Right lobe of liver (tissue), 6 donors: Measurements from ENCODE around the gene CREB5. TPM values are rescaled to one million over a fixed set of nuclear protein-coding genes. Genes with fewer than 3 reads are reported as not detected.

Source experiments
- ATAC-seq, 4 donors: fragments of 200-7000 bp; cut with Tn5 transposase; one replicate each; pipeline ENCODE4 v1.9.1; 2020; ENCODE audit warnings: mild to moderate bottlenecking in 4 of 4, moderate library complexity in 4 of 4
- DNase-seq, 3 donors: peaks; one replicate each; pipeline ENCODE4 v3.0.0-alpha.2; 2020
- H3K27ac ChIP-seq, 3 donors: fragments of 200-600 bp; one replicate each; pipeline ENCODE4 v1.8.0; 2022
- H3K27me3 ChIP-seq, 2 donors: fragments of 200-600 bp; one replicate each; pipeline ENCODE4 v1.8.0; 2022
- H3K36me3 ChIP-seq, 4 donors: fragments of 200-600 bp; sonication (generic) in 1 of 4; one replicate each; pipeline versions ENCODE4 v1.5.1 to v1.8.0; 2017 to 2022; ENCODE audit warnings: control low read depth in 1 of 4
- H3K4me1 ChIP-seq, 4 donors: fragments of 200-600 bp; sonication (generic) in 1 of 4; one replicate each; pipeline versions ENCODE4 v1.5.1 to v1.8.0; 2017 to 2022; ENCODE audit warnings: control low read depth in 1 of 4
- H3K4me3 ChIP-seq, 3 donors: fragments of 200-600 bp; one replicate each; pipeline ENCODE4 v1.8.0; 2022
- H3K9me3 ChIP-seq, 4 donors: fragments of 200-600 bp; sonication (generic) in 1 of 4; one replicate each; pipeline versions ENCODE4 v1.5.1 to v1.8.0; 2017 to 2022; ENCODE audit warnings: control low read depth in 1 of 4
- POLR2A ChIP-seq: fragments of 450-650 bp; IDR thresholded peaks from one replicate; pipeline ENCODE4 v1.6.1; 2017; ENCODE audit warnings: antibody characterized with exemption, mild to moderate bottlenecking
- WGBS: methylation state at CpG from one replicate; pipeline ENCODE4 v1.1.6; 2018; ENCODE audit warnings: low coverage, low lambda C conversion rate; ENCODE audit not compliant: insufficient coverage; ENCODE audit errors: missing lambda C conversion rate; 5-methylcytosine and 5-hydroxymethylcytosine counted together
- intact Hi-C, 2 donors: fragments of 100-400 bp; cut with DNase I; formaldehyde crosslinking; loops; one replicate each; pipeline versions ENCODE4 v1.11.2 to v1.14.1; 2022
- total RNA-seq, 6 experiments: library from RNA; depleted of rRNA in 2 of 6; stranded (reverse); fragments of >200 nt in 2 of 6; fragmentation: NEBNext Ultra II Directional in 3 of 6; extraction: Animal tissue kit (Norgen Biotek cat#: 25700) in 3 of 6; gene quantifications; one replicate each; pipeline versions ENCODE4 v1.1.0 to v1.2.4, GENCODE V29; 2016 to 2023
- TF ChIP-seq, protein P1 (sequence below), 4 donors: fragments of 200-600 bp in 3 of 4; fragments of 450-650 bp in 1 of 4; IDR thresholded peaks; one replicate each; pipeline versions ENCODE4 v1.5.1 to v1.8.0; 2016 to 2022; ENCODE audit warnings: antibody characterized with exemption in 4 of 4, mild to moderate bottlenecking in 2 of 4
- donor health status: DM: no; HTN: yes; CAD: no.
- donor health status: DM: no; HTN: no; CAD: no.
- donor health status: DM: no; HTN: no; CAD: no.
- donor health status: DM: no; HTN: yes; CAD: no.
- donor health status: DM: no; HTN: yes; CAD: no.

The CREB5 gene
- total RNA-seq, 6 experiments from 2014 or later: 0.48 to 6.3 (median 1.4) TPM

DNA sequence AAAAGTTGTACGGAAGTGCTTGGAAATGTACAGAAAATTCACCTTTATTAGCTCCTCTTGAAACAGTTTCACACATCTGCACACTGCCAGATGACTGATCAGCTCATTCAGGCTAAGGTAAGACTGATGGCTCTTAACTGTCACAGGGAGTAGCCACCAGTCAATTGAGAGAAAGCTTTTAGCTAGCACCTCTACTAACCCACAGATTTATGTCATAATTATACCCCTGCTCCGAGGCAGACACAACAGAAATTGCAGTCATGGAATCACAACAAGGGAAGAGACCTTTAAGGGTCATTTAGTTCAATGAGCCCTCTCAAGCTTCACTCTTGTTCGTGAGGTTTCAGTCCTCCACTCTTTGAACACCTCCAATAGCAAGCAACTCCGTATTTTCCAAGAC is 310.4 kb downstream of the CREB5 start:
- Histone ChIP-seq H3K27me3 (no peaks in the 10 kb centered on the region), H3K4me3 (no peak overlapping the region), H3K4me1 (no peaks in the 10 kb centered on the region), H3K9me3 (no peaks in the 10 kb centered on the region), H3K27ac (no peak overlapping the region), H3K36me3 (no peaks in the 10 kb centered on the region)
- intact Hi-C loops: no loop called here
- WGBS: 61% methylated on average over 4 of the region's 4 CpGs
- DNase-seq: no peak
- no peak for ATAC-seq
- TF ChIP-seq, protein P1, sequence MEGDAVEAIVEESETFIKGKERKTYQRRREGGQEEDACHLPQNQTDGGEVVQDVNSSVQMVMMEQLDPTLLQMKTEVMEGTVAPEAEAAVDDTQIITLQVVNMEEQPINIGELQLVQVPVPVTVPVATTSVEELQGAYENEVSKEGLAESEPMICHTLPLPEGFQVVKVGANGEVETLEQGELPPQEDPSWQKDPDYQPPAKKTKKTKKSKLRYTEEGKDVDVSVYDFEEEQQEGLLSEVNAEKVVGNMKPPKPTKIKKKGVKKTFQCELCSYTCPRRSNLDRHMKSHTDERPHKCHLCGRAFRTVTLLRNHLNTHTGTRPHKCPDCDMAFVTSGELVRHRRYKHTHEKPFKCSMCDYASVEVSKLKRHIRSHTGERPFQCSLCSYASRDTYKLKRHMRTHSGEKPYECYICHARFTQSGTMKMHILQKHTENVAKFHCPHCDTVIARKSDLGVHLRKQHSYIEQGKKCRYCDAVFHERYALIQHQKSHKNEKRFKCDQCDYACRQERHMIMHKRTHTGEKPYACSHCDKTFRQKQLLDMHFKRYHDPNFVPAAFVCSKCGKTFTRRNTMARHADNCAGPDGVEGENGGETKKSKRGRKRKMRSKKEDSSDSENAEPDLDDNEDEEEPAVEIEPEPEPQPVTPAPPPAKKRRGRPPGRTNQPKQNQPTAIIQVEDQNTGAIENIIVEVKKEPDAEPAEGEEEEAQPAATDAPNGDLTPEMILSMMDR (IDR thresholded peaks at IDR 0.05): no peak
- TF ChIP-seq POLR2A: no peak

DNA sequence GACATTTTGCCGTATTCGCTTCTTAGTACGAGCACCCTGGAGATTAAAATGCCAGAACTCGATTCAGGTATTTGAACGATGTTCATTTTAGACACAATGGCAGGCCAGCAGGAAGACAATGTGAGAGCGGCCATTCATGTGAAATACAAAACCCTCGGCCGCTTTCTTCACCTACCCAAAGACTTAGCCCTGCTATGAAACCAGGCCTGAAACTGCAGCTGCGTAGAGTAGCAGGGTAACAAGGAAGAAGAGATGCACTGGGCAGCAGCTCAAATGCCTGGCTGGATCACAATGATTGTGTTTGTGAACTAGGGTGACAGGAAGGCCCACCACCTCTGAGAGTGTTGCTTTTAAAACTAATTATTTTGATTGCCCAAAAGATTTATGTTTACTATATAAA is 311.0 kb downstream of the CREB5 start:
- Histone ChIP-seq H3K27me3 (no peaks in the 10 kb centered on the region), H3K4me1 (no peaks in the 10 kb centered on the region), H3K9me3 (no peaks in the 10 kb centered on the region), H3K27ac (no peak overlapping the region), H3K4me3 (no peak overlapping the region), H3K36me3 (no peaks in the 10 kb centered on the region)
- no peak for TF ChIP-seq POLR2A
- TF ChIP-seq, protein P1 (IDR thresholded peaks at IDR 0.05): no peak
- DNase-seq (no peak), ATAC-seq (no peak)
- intact Hi-C loops: no loop called here
- 75% methylated on average over 9 of the region's 9 CpGs for WGBS

GRCh38 chr7:28724563-28724962 is 312.2 kb downstream of the CREB5 start:
- no peaks in the 10 kb centered on the region for H3K27me3 ChIP-seq
- no peaks in the 10 kb centered on the region for H3K4me1 ChIP-seq
- no peak for DNase-seq
- 67% methylated on average over 1 of the region's 1 CpG for WGBS
- no peak for ATAC-seq
- intact Hi-C loops: no loop called here
- TF ChIP-seq, protein P1 (IDR thresholded peaks at IDR 0.05): no peak
- TF ChIP-seq POLR2A: no peak
- no peaks in the 10 kb centered on the region for H3K9me3 ChIP-seq
- no peak overlapping the region for H3K4me3 ChIP-seq
- no peak overlapping the region for H3K27ac ChIP-seq
- no peaks in the 10 kb centered on the region for H3K36me3 ChIP-seq

DNA sequence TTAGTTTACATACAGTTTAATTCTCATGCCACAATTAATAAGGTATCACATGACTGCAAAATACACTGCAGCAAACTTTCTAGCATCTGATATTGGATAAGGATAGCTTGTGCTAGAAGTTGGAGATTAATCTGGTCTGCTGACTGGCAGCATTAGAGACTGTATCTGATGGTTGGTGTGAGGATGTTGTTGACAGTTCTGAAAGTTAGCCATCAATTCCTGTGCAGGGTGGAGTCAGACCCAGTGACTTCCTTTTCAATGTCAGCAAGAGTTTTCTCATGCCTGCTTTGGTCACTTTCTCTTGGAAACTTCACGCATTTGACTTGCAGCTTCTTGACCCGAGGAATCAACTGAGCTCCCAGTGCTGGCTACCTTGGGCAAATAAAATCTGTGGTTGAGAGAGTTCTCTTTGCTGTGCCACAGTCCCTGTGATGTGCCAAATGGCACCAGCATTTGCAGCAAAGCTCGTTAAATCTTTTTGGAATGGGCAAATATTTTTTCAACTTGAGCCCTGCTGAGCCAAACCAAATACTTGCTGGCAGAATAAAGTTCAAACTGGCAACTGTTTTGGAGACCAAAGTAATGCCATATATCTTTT is 312.8 kb downstream of the CREB5 start:
- no peaks in the 10 kb centered on the region for H3K4me1 ChIP-seq
- WGBS: 21% methylated on average over 3 of the region's 3 CpGs
- intact Hi-C loops: no loop called here
- no peaks in the 10 kb centered on the region for H3K9me3 ChIP-seq
- H3K36me3 ChIP-seq: no peaks in the 10 kb centered on the region
- H3K4me3 ChIP-seq: no peak overlapping the region
- ATAC-seq: peak in 1 of 4 donors; percentile 40
- no peak for TF ChIP-seq POLR2A
- TF ChIP-seq, protein P1 (IDR thresholded peaks at IDR 0.05): no peak
- no peaks in the 10 kb centered on the region for H3K27me3 ChIP-seq
- H3K27ac ChIP-seq: no peak overlapping the region
- no peak for DNase-seq

- Histone ChIP-seq H3K27me3 (no peaks in the 10 kb centered on the region), H3K36me3 (no peaks in the 10 kb centered on the region), H3K9me3 (no peaks in the 10 kb centered on the region), H3K27ac (no peak overlapping the region), H3K4me3 (no peak overlapping the region), H3K4me1 (no peaks in the 10 kb centered on the region)
- DNase-seq: no peak
- TF ChIP-seq POLR2A: no peak
- TF ChIP-seq, protein P1 (IDR thresholded peaks at IDR 0.05): no peak
- ATAC-seq: no peak
- intact Hi-C loops: no loop called here
- WGBS: 47% methylated on average over 2 of the region's 2 CpGs
These were observed 313.6 kb downstream of the CREB5 start for GRCh38 chr7:28725911-28726310.
